ENCODE measurements around the gene PPP6R1.

Gene PPP6R1

GRCh38 chr19:55258828-55259539 lies at the start of gene PPP6R1:
Gene PPP6R1, minus strand, starts transcription at chr19:55259017. Its CDS starts 11,914 bp downstream, at chr19:55247103.
- peak; percentile 90 to 91 for DNase-seq (ENCODE audit: low read depth in 2 of 2)

GRCh38 chr19:55308281-55308680 lies 49.5 kb upstream of the PPP6R1 start:
- DNase-seq (ENCODE audit: low read depth in 2 of 2), result no peak

GRCh38 chr19:55306712-55307111 lies 47.9 kb upstream of the PPP6R1 start:
- no peak for DNase-seq (ENCODE audit: low read depth in 2 of 2)

- no peak for DNase-seq (ENCODE audit: low read depth in 2 of 2)
Measured at GRCh38 chr19:55305983-55306562, 47.3 kb upstream of the PPP6R1 start.

GRCh38 chr19:55305491-55305890 lies 46.7 kb upstream of the PPP6R1 start:
- peak; percentile 24 to 42 for DNase-seq (ENCODE audit: low read depth in 2 of 2)

- DNase-seq (ENCODE audit: low read depth in 2 of 2), result no peak
Measured at GRCh38 chr19:55304980-55305379, 46.2 kb upstream of the PPP6R1 start.

GRCh38 chr19:55304279-55304978 lies 45.6 kb upstream of the PPP6R1 start:
- peak in 1 of 2 donors; percentile 25 for DNase-seq (ENCODE audit: low read depth in 2 of 2)

- DNase-seq (ENCODE audit: low read depth in 2 of 2), result no peak
Measured at GRCh38 chr19:55303477-55303876, 44.7 kb upstream of the PPP6R1 start.

GRCh38 chr19:55302318-55302703 lies 43.5 kb upstream of the PPP6R1 start:
- no peak for DNase-seq (ENCODE audit: low read depth in 2 of 2)

GRCh38 chr19:55301459-55302317 lies 42.9 kb upstream of the PPP6R1 start:
- DNase-seq (ENCODE audit: low read depth in 2 of 2), result peak; percentile 97

GRCh38 chr19:55300886-55301458 lies 42.2 kb upstream of the PPP6R1 start:
- no peak for DNase-seq (ENCODE audit: low read depth in 2 of 2)

- DNase-seq (ENCODE audit: low read depth in 2 of 2), result no peak
Measured at GRCh38 chr19:55299991-55300390, 41.2 kb upstream of the PPP6R1 start.

GRCh38 chr19:55297267-55297666 lies 38.5 kb upstream of the PPP6R1 start:
- DNase-seq (ENCODE audit: low read depth in 2 of 2), result no peak

GRCh38 chr19:55289117-55289796 lies 30.4 kb upstream of the PPP6R1 start:
- DNase-seq (ENCODE audit: low read depth in 2 of 2), result no peak

GRCh38 chr19:55287361-55288079 lies 28.7 kb upstream of the PPP6R1 start:
- DNase-seq (ENCODE audit: low read depth in 2 of 2), result no peak

GRCh38 chr19:55285229-55285890 lies 26.5 kb upstream of the PPP6R1 start:
- DNase-seq (ENCODE audit: low read depth in 2 of 2), result no peak

GRCh38 chr19:55284405-55285058 lies 25.7 kb upstream of the PPP6R1 start:
- DNase-seq (ENCODE audit: low read depth in 2 of 2), result no peak

- peak in 1 of 2 donors; percentile 20 for DNase-seq (ENCODE audit: low read depth in 2 of 2)
Measured at GRCh38 chr19:55283548-55284377, 24.9 kb upstream of the PPP6R1 start, which contains the start of gene BRSK1. Gene BRSK1, plus strand, starts transcription at chr19:55283997. Its CDS starts 446 bp downstream, at chr19:55284443.
